DOHH2 (cell line): ENCODE results near the gene MOK.

Experiments
- H3F3A ChIP-seq: fragments of 200-600 bp; sonication (generic), shearing (Covaris generic); 2 replicates; pipeline ENCODE4 v1.6.0; 2016; ENCODE audit warnings: antibody characterized with exemption, mild to moderate bottlenecking; ENCODE audit not compliant: control insufficient read depth, insufficient read depth
- H3K27ac ChIP-seq: fragments of 200-600 bp; sonication (generic); 2 replicates; pipeline ENCODE4 v1.5.1; 2014; ENCODE audit warnings: low read depth, mild to moderate bottlenecking, low read length, moderate library complexity
- H3K27me3 ChIP-seq: fragments of 200-600 bp; sonication (generic); 2 replicates; pipeline ENCODE4 v1.6.1; 2014; ENCODE audit warnings: mild to moderate bottlenecking, low read length, mixed read lengths; ENCODE audit not compliant: control insufficient read depth
- H3K36me3 ChIP-seq: fragments of 200-600 bp; sonication (generic); 2 replicates; pipeline ENCODE4 v1.6.1; 2014; ENCODE audit warnings: mild to moderate bottlenecking, low read length, moderate library complexity, mixed read lengths; ENCODE audit not compliant: control insufficient read depth
- H3K4me1 ChIP-seq: fragments of 200-600 bp; sonication (generic); 2 replicates; pipeline ENCODE4 v1.6.1; 2014; ENCODE audit warnings: mild to moderate bottlenecking, low read length, mixed read lengths; ENCODE audit not compliant: control insufficient read depth
- H3K4me2 ChIP-seq: fragments of 200-600 bp; sonication (generic); 2 replicates; pipeline ENCODE4 v1.6.0; 2014; ENCODE audit warnings: mild to moderate bottlenecking, low read length, moderate library complexity
- H3K4me3 ChIP-seq: fragments of 200-600 bp; sonication (generic); 2 replicates; pipeline ENCODE4 v1.5.1; 2014; ENCODE audit warnings: mild to moderate bottlenecking, low read length, mixed read lengths
- H3K79me2 ChIP-seq: fragments of 200-600 bp; sonication (generic); 2 replicates; pipeline ENCODE4 v1.6.1; 2014; ENCODE audit warnings: mild to moderate bottlenecking, low read length, mixed read lengths; ENCODE audit not compliant: control insufficient read depth
- H3K9me2 ChIP-seq: fragments of 200-600 bp; sonication (generic); replicated peaks from 2 replicates; pipeline ENCODE4 v1.6.1; 2014; ENCODE audit warnings: mild to moderate bottlenecking, low read length, mixed read lengths; ENCODE audit not compliant: control insufficient read depth
- H3K9me3 ChIP-seq: fragments of 200-600 bp; sonication (generic); 2 replicates; pipeline ENCODE4 v1.6.1; 2014; ENCODE audit warnings: antibody characterized with exemption, low read length, mixed read lengths; ENCODE audit not compliant: control insufficient read depth, insufficient read depth
- H4K20me1 ChIP-seq: fragments of 200-600 bp; sonication (generic); 2 replicates; pipeline ENCODE4 v1.6.0; 2014; ENCODE audit warnings: low read depth, mild to moderate bottlenecking, antibody characterized with exemption, low read length, moderate library complexity; ENCODE audit not compliant: control insufficient read depth, insufficient read depth
- EZH2phosphoT487 ChIP-seq: fragments of 200-600 bp; sonication (generic); IDR thresholded peaks from 2 replicates; pipeline ENCODE4 v1.6.1; 2017; ENCODE audit warnings: borderline replicate concordance, mild to moderate bottlenecking, antibody characterized with exemption, low read length, moderate library complexity, mixed read lengths
- TF ChIP-seq, protein P1 (sequence below): fragments of 200-600 bp; sonication (generic); IDR thresholded peaks from one replicate; pipeline ENCODE4 v1.5.1; 2014; ENCODE audit warnings: antibody characterized with exemption, mild to moderate bottlenecking, low read depth, low read length; ENCODE audit not compliant: poor library complexity, severe bottlenecking

MOK gene

GRCh38 chr14:102180248-102180998, 124.5 kb downstream of the MOK start:
- Histone ChIP-seq H3K4me3 (no peak overlapping the region), H4K20me1 (peaks cover 12% of the 10 kb centered on the region; the same call in 1 of the 2 replicates), H3K27me3 (no peaks in the 10 kb centered on the region), H3K27ac (no peak overlapping the region), H3K4me2 (no peak overlapping the region), H3K9me3 (no peaks in the 10 kb centered on the region), H3K36me3 (no peaks in the 10 kb centered on the region), H3K79me2 (peaks cover 91% of the 10 kb centered on the region), H3K4me1 (peaks cover 14% of the 10 kb centered on the region), H3K9me2 (no peaks in the 10 kb centered on the region), H3F3A (0 out of 2 replicates have a peak, but pooled peaks cover 2% of the 10 kb centered on the region)
- TF ChIP-seq, protein P1, sequence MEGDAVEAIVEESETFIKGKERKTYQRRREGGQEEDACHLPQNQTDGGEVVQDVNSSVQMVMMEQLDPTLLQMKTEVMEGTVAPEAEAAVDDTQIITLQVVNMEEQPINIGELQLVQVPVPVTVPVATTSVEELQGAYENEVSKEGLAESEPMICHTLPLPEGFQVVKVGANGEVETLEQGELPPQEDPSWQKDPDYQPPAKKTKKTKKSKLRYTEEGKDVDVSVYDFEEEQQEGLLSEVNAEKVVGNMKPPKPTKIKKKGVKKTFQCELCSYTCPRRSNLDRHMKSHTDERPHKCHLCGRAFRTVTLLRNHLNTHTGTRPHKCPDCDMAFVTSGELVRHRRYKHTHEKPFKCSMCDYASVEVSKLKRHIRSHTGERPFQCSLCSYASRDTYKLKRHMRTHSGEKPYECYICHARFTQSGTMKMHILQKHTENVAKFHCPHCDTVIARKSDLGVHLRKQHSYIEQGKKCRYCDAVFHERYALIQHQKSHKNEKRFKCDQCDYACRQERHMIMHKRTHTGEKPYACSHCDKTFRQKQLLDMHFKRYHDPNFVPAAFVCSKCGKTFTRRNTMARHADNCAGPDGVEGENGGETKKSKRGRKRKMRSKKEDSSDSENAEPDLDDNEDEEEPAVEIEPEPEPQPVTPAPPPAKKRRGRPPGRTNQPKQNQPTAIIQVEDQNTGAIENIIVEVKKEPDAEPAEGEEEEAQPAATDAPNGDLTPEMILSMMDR, result no peak
- no peak for TF ChIP-seq EZH2phosphoT487
